GM19452 (cell line): ENCODE measurements around the gene RPL10A.
"Not testable (repeated sequence)": the region's sequence is repeated elsewhere in the genome, so short reads cannot be mapped to it uniquely, and the experiment has no call there.

Source experiments
- ATAC-seq: cut with Tn5 transposase; IDR thresholded peaks from one replicate; pipeline ENCODE4 v1.9.1; 2021; ENCODE audit not compliant: unreplicated experiment

Gene RPL10A

GRCh38 chr6:35468181-35468979, at the start of gene RPL10A:
Gene RPL10A (plus strand): TSS chr6:35468401. CDS start chr6:35468435, 34 bp downstream.
- ATAC-seq, result peak; percentile 67

- ATAC-seq, result no peak
Measured at GRCh38 chr6:35419417-35419816, 48.8 kb upstream of the RPL10A start.

GRCh38 chr6:35419961-35420360, 48.2 kb upstream of the RPL10A start:
- ATAC-seq, result no peak

- no peak for ATAC-seq
Measured at GRCh38 chr6:35425284-35425683, 42.9 kb upstream of the RPL10A start.

- ATAC-seq, result no peak
Measured at GRCh38 chr6:35426074-35426473, 42.1 kb upstream of the RPL10A start.

- no peak for ATAC-seq
Measured at GRCh38 chr6:35427435-35427834, 40.8 kb upstream of the RPL10A start.

GRCh38 chr6:35427851-35428321, 40.3 kb upstream of the RPL10A start:
- no peak for ATAC-seq

GRCh38 chr6:35428421-35429149, 39.6 kb upstream of the RPL10A start:
- ATAC-seq, result no peak

- no peak for ATAC-seq
Measured at GRCh38 chr6:35429463-35429862, 38.7 kb upstream of the RPL10A start.

GRCh38 chr6:35432291-35432690, 35.9 kb upstream of the RPL10A start:
- ATAC-seq, result no peak

- ATAC-seq, result not testable (repeated sequence)
Measured at GRCh38 chr6:35432702-35433101, 35.5 kb upstream of the RPL10A start.

- no peak for ATAC-seq
Measured at GRCh38 chr6:35435074-35435837, 32.9 kb upstream of the RPL10A start.

GRCh38 chr6:35436071-35436857, 31.9 kb upstream of the RPL10A start:
- no peak for ATAC-seq

GRCh38 chr6:35438378-35439065, 29.7 kb upstream of the RPL10A start:
- not testable (repeated sequence) for ATAC-seq

GRCh38 chr6:35439308-35439707, 28.9 kb upstream of the RPL10A start:
- ATAC-seq, result no peak

GRCh38 chr6:35441205-35441604, 27.0 kb upstream of the RPL10A start:
- ATAC-seq, result no peak

- no peak for ATAC-seq
Measured at GRCh38 chr6:35441642-35442041, 26.6 kb upstream of the RPL10A start.

- ATAC-seq, result no peak
Measured at GRCh38 chr6:35442693-35443092, 25.5 kb upstream of the RPL10A start.

GRCh38 chr6:35443341-35444030, 24.7 kb upstream of the RPL10A start:
- ATAC-seq, result no peak
